NCI-H2107 treated with DMSO at 0.1 percent for 48 hours (cell line): ENCODE measurements around the gene CYP2J2.
A peak's percentile ranks its signal among the peaks of the same experiment; 100 is the strongest.
"Not testable (repeated sequence)": the region's sequence is repeated elsewhere in the genome, so short reads cannot be mapped to it uniquely, and the experiment has no call there.

Source experiments
- DNase-seq: peaks from one replicate; lab custom pipeline; 2025; ENCODE audit not compliant: unreplicated experiment; lab: John Stamatoyannopoulos, UW

The CYP2J2 gene

GRCh38 chr1:59921258-59921899, 5.2 kb downstream of the CYP2J2 start:
- DNase-seq = not testable (repeated sequence)

GRCh38 chr1:59919746-59920145, 6.8 kb downstream of the CYP2J2 start:
- DNase-seq = no peak

- no peak for DNase-seq
Measured at GRCh38 chr1:59917785-59918180, 8.8 kb downstream of the CYP2J2 start.

- DNase-seq = no peak
Measured at GRCh38 chr1:59917026-59917784, 9.4 kb downstream of the CYP2J2 start.

GRCh38 chr1:59915516-59915915, 11.1 kb downstream of the CYP2J2 start:
- no peak for DNase-seq

GRCh38 chr1:59914791-59915286, 11.7 kb downstream of the CYP2J2 start:
- DNase-seq = not testable (repeated sequence)

GRCh38 chr1:59908682-59909081, 17.9 kb downstream of the CYP2J2 start:
- DNase-seq = no peak

GRCh38 chr1:59908084-59908483, 18.5 kb downstream of the CYP2J2 start:
- DNase-seq = no peak

- no peak for DNase-seq
Measured at GRCh38 chr1:59906931-59907330, 19.6 kb downstream of the CYP2J2 start.

GRCh38 chr1:59903141-59903754, 23.3 kb downstream of the CYP2J2 start:
- DNase-seq = peak; percentile 58

GRCh38 chr1:59901770-59902388, 24.7 kb downstream of the CYP2J2 start:
- DNase-seq = no peak

GRCh38 chr1:59900640-59901039, 25.9 kb downstream of the CYP2J2 start:
- no peak for DNase-seq

GRCh38 chr1:59898927-59899326, 27.6 kb downstream of the CYP2J2 start:
- no peak for DNase-seq

- DNase-seq = no peak
Measured at GRCh38 chr1:59897165-59897564, 29.4 kb downstream of the CYP2J2 start.

- DNase-seq = peak; percentile 59
Measured at GRCh38 chr1:59892841-59893811, 33.4 kb downstream of the CYP2J2 start.

- DNase-seq = peak; percentile 91
Measured at GRCh38 chr1:59885160-59885832, 41.3 kb downstream of the CYP2J2 start.

- no peak for DNase-seq
Measured at GRCh38 chr1:59880735-59881134, 45.8 kb downstream of the CYP2J2 start.

- no peak for DNase-seq
Measured at GRCh38 chr1:59879996-59880505, 46.5 kb downstream of the CYP2J2 start.

GRCh38 chr1:59879574-59879973, 47.0 kb downstream of the CYP2J2 start:
- DNase-seq = peak; percentile 65

GRCh38 chr1:59878370-59878769, 48.2 kb downstream of the CYP2J2 start:
- no peak for DNase-seq
